ENCODE measurements around the gene TOMM70. TPM values are rescaled to one million over a fixed set of nuclear protein-coding genes. Genes with fewer than 3 reads are reported as not detected.

The TOMM70 gene
- total and polyA plus RNA-seq, 2 of the 13 experiments (the other 11 are each of a cell fraction or from before 2014, with no cell fraction given): 27.0 to 77.2 TPM

GRCh38 chr3:100411091-100411982, 10.4 kb upstream of the TOMM70 start (continued):
- no peak for TF ChIP-seq RFXAP (CRISPR knock-in tag; IDR thresholded peaks at IDR 0.05; ENCODE audit: borderline replicate concordance)
- no peak for TF ChIP-seq MLXIP (CRISPR knock-in tag; IDR thresholded peaks at IDR 0.05; ENCODE audit: borderline replicate concordance)
- no peak for TF ChIP-seq HNRNPLL (IDR thresholded peaks at IDR 0.05; ENCODE audit: low read depth, low read length, poor library complexity, severe bottlenecking)
- TF ChIP-seq HMG20B (CRISPR knock-in tag; conservative IDR thresholded peaks at IDR 0.05): no peak
- TF ChIP-seq HNRNPUL1 (IDR thresholded peaks at IDR 0.05; ENCODE audit: low read depth, low read length): no peak
- no peak for TF ChIP-seq NFYC (CRISPR knock-in tag; IDR thresholded peaks at IDR 0.05)
- no peak for TF ChIP-seq MED8 (CRISPR knock-in tag; IDR thresholded peaks at IDR 0.05; ENCODE audit: insufficient replicate concordance)
- no peak for TF ChIP-seq ZZZ3 (CRISPR knock-in tag; IDR thresholded peaks at IDR 0.05; ENCODE audit: borderline replicate concordance)
- TF ChIP-seq ZNF747 (CRISPR knock-in tag; IDR thresholded peaks at IDR 0.05; ENCODE audit: borderline replicate concordance): no peak
- TF ChIP-seq ZNF503 (CRISPR knock-in tag; IDR thresholded peaks at IDR 0.05): no peak
- TF ChIP-seq PAWR (CRISPR knock-in tag; IDR thresholded peaks at IDR 0.05; ENCODE audit: borderline replicate concordance): no peak
- no peak for TF ChIP-seq POGZ (CRISPR knock-in tag; IDR thresholded peaks at IDR 0.05)
- TF ChIP-seq, protein P1, sequence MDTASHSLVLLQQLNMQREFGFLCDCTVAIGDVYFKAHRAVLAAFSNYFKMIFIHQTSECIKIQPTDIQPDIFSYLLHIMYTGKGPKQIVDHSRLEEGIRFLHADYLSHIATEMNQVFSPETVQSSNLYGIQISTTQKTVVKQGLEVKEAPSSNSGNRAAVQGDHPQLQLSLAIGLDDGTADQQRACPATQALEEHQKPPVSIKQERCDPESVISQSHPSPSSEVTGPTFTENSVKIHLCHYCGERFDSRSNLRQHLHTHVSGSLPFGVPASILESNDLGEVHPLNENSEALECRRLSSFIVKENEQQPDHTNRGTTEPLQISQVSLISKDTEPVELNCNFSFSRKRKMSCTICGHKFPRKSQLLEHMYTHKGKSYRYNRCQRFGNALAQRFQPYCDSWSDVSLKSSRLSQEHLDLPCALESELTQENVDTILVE (CRISPR knock-in tag; IDR thresholded peaks at IDR 0.05): no peak
- TF ChIP-seq ZNF839 (CRISPR knock-in tag; IDR thresholded peaks at IDR 0.05; ENCODE audit: borderline replicate concordance): no peak
- TF ChIP-seq ATM (IDR thresholded peaks at IDR 0.05; ENCODE audit: borderline replicate concordance): no peak
- no peak for TF ChIP-seq MIER3 (CRISPR knock-in tag; IDR thresholded peaks at IDR 0.05; ENCODE audit: borderline replicate concordance)
- no peak for TF ChIP-seq ZSCAN29 (CRISPR knock-in tag; conservative IDR thresholded peaks at IDR 0.05)
- no peak for TF ChIP-seq ZNF431 (CRISPR knock-in tag; IDR thresholded peaks at IDR 0.05; ENCODE audit: borderline replicate concordance, low read depth)
- TF ChIP-seq MXD1 (CRISPR knock-in tag; IDR thresholded peaks at IDR 0.05): no peak
- TF ChIP-seq BCL6 (CRISPR knock-in tag; IDR thresholded peaks at IDR 0.05): no peak
- TF ChIP-seq GLI4 (CRISPR knock-in tag; IDR thresholded peaks at IDR 0.05; ENCODE audit: borderline replicate concordance): peak; percentile 29; the same call in 1 of the 2 replicates
- TF ChIP-seq ZMYM4 (CRISPR knock-in tag; IDR thresholded peaks at IDR 0.05): peak; percentile 56; the same call in 1 of the 2 replicates
- TF ChIP-seq ZFAT (CRISPR knock-in tag; conservative IDR thresholded peaks at IDR 0.05): no peak
- no peak for TF ChIP-seq TGIF2 (CRISPR knock-in tag; IDR thresholded peaks at IDR 0.05)
